HepG2 (cell line): ENCODE measurements around the gene TRAF3.

Experiments used
- MYC ChIP-seq: sonication (generic); formaldehyde crosslinking; IDR thresholded peaks from 2 replicates; pipeline ENCODE4 v1.9.0; 2021; ENCODE audit warnings: missing genetic modification reagents, borderline replicate concordance
- POLR2A ChIP-seq, 2 experiments: IDR thresholded peaks; 2 replicates each; pipeline ENCODE4 v1.6.1; 2011; ENCODE audit warnings: low read depth in 2 of 2, low read length in 2 of 2, mild to moderate bottlenecking in 1 of 2, moderate library complexity in 1 of 2; ENCODE audit not compliant: insufficient read depth in 1 of 2
- TF ChIP-seq, protein P1 (sequence below): sonication (generic); formaldehyde crosslinking; IDR thresholded peaks from 2 replicates; pipeline ENCODE4 v1.4.0; 2020; ENCODE audit warnings: missing genetic modification reagents

GRCh38 chr14:102819176-102819628, 42.0 kb downstream of the TRAF3 start:
- TF ChIP-seq, protein P1, sequence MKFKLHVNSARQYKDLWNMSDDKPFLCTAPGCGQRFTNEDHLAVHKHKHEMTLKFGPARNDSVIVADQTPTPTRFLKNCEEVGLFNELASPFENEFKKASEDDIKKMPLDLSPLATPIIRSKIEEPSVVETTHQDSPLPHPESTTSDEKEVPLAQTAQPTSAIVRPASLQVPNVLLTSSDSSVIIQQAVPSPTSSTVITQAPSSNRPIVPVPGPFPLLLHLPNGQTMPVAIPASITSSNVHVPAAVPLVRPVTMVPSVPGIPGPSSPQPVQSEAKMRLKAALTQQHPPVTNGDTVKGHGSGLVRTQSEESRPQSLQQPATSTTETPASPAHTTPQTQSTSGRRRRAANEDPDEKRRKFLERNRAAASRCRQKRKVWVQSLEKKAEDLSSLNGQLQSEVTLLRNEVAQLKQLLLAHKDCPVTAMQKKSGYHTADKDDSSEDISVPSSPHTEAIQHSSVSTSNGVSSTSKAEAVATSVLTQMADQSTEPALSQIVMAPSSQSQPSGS = no peak
- TF ChIP-seq POLR2A (IDR thresholded peaks at IDR 0.05; ENCODE audit: insufficient read depth in 1 of 2, low read depth in 2 of 2, low read length in 2 of 2) (no peak), MYC (CRISPR knock-in tag) (no peak)
